Medulla oblongata (tissue), 1 donor: ENCODE results near the gene CLMP.

Experiments
- DNase-seq: peaks from one replicate; pipeline ENCODE4 v3.0.0-alpha.2; 2015; ENCODE audit errors: extremely low spot score

The CLMP gene

GRCh38 chr11:123188508-123189165 lies 6.4 kb downstream of the CLMP start:
- DNase-seq, result peak; percentile 82

GRCh38 chr11:123187665-123188507 lies 7.2 kb downstream of the CLMP start:
- peak; percentile 37 for DNase-seq

- DNase-seq, result no peak
These were observed 7.8 kb downstream of the CLMP start for GRCh38 chr11:123187248-123187647.

GRCh38 chr11:123186286-123186685 lies 8.8 kb downstream of the CLMP start:
- DNase-seq, result no peak

GRCh38 chr11:123185326-123185725 lies 9.7 kb downstream of the CLMP start:
- no peak for DNase-seq

- no peak for DNase-seq
These were observed 10.5 kb downstream of the CLMP start for GRCh38 chr11:123184531-123184930.

GRCh38 chr11:123183391-123184099 lies 11.5 kb downstream of the CLMP start:
- DNase-seq, result no peak

- DNase-seq, result no peak
These were observed 13.1 kb downstream of the CLMP start for GRCh38 chr11:123181767-123182500.

GRCh38 chr11:123181075-123181474 lies 14.0 kb downstream of the CLMP start:
- DNase-seq, result no peak

GRCh38 chr11:123180574-123180973 lies 14.5 kb downstream of the CLMP start:
- DNase-seq, result no peak

- no peak for DNase-seq
These were observed 14.9 kb downstream of the CLMP start for GRCh38 chr11:123180166-123180565.

GRCh38 chr11:123179586-123179985 lies 15.5 kb downstream of the CLMP start:
- no peak for DNase-seq

GRCh38 chr11:123178186-123178585 lies 16.9 kb downstream of the CLMP start:
- DNase-seq, result no peak

GRCh38 chr11:123176785-123177184 lies 18.3 kb downstream of the CLMP start:
- no peak for DNase-seq

GRCh38 chr11:123174196-123175183 lies 20.6 kb downstream of the CLMP start:
- no peak for DNase-seq

GRCh38 chr11:123173856-123174186 lies 21.2 kb downstream of the CLMP start:
- DNase-seq, result no peak

GRCh38 chr11:123173040-123173855 lies 21.8 kb downstream of the CLMP start:
- DNase-seq, result no peak

- DNase-seq, result no peak
These were observed 24.1 kb downstream of the CLMP start for GRCh38 chr11:123170929-123171328.

- no peak for DNase-seq
These were observed 25.2 kb downstream of the CLMP start for GRCh38 chr11:123169821-123170220.

- DNase-seq, result no peak
These were observed 26.0 kb downstream of the CLMP start for GRCh38 chr11:123168955-123169484.
